WERI-Rb-1 (cell line): Measurements from ENCODE around the gene PRC1.

Source experiments
- DNase-seq: peaks from one replicate; pipeline ENCODE4 v3.0.0-alpha.2; 2020
- H3K27ac ChIP-seq: fragments of 250-450 bp; sonication (Bioruptor Pico); 2 replicates; pipeline ENCODE4 v1.5.1; 2020; ENCODE audit warnings: mild to moderate bottlenecking, moderate library complexity
- H3K27me3 ChIP-seq: fragments of 250-450 bp; sonication (Bioruptor Pico); 2 replicates; pipeline ENCODE4 v1.5.1; 2021; ENCODE audit warnings: mild to moderate bottlenecking, low read depth, moderate library complexity; ENCODE audit not compliant: insufficient read depth, severe bottlenecking
- H3K36me3 ChIP-seq: fragments of 250-450 bp; sonication (Bioruptor Pico); 2 replicates; pipeline ENCODE4 v1.5.1; 2020; ENCODE audit warnings: mild to moderate bottlenecking, moderate library complexity
- H3K4me3 ChIP-seq: 2 replicates; pipeline ENCODE4 v1.5.1; 2011; ENCODE audit warnings: low read depth, mild to moderate bottlenecking, control low read depth, low read length
- H3K9me3 ChIP-seq: fragments of 250-450 bp; sonication (Bioruptor Pico); 2 replicates; pipeline ENCODE4 v1.5.1; 2021; ENCODE audit warnings: mild to moderate bottlenecking, moderate library complexity; ENCODE audit not compliant: severe bottlenecking
- CTCF ChIP-seq: IDR thresholded peaks from 2 replicates; pipeline ENCODE4 v1.5.1; 2011; ENCODE audit warnings: low read depth, mild to moderate bottlenecking, control low read depth, inconsistent platforms, low read length

PRC1 gene

DNA sequence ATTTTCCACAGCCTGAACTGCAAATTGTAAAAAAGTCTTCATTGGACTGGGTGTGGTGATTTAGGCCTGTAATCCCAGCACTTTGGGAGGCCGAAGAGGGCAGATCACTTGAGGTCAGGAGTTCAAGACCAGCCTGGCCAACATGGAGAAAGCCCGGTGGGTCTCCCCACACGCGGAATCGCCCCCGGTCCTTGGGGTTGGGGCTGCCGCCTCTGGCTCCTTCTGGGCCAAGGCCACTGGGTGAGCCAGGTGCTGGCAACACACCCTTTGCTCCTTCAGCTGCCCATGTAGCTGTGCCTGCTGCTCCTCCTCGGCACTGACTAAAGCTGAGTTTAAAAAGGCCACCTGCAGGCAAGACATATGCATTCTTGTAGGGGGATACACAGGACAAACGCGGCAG lies 37.5 kb upstream of the PRC1 start:
- no peak for TF ChIP-seq CTCF
- no peaks in the 10 kb centered on the region for H3K36me3 ChIP-seq
- DNase-seq, result no peak
- H3K9me3 ChIP-seq, result no peaks in the 10 kb centered on the region
- H3K4me3 ChIP-seq, result no peak overlapping the region
- no peaks in the 10 kb centered on the region for H3K27me3 ChIP-seq
- H3K27ac ChIP-seq, result no peak overlapping the region

DNA sequence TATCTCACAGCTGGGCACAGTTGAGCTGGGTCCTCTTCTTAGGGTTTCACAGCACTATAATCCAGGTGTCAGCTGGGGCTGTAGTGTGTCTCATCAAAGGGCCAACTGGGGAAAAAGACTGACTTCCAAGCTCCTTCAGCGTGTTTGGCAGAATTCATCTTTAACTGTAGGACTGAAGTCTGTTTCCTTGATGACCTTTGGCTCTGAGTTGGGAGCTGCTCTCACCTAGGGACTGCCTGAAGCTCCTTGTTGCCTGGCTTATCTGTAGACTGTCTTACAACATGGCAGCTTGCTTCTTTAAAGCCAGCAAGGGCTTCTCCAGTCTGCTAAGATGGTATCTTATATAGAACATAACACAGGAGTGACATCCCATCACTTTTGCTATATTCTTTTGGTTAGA lies 33.3 kb upstream of the PRC1 start:
- H3K4me3 ChIP-seq, result no peak overlapping the region
- H3K27me3 ChIP-seq, result no peaks in the 10 kb centered on the region
- no peaks in the 10 kb centered on the region for H3K36me3 ChIP-seq
- H3K9me3 ChIP-seq, result no peaks in the 10 kb centered on the region
- no peak overlapping the region for H3K27ac ChIP-seq
- TF ChIP-seq CTCF, result no peak
- DNase-seq, result no peak

GRCh38 chr15:91023720-91024119 lies 29.4 kb upstream of the PRC1 start:
- H3K9me3 ChIP-seq, result no peaks in the 10 kb centered on the region
- H3K36me3 ChIP-seq, result 0 out of 2 replicates have a peak, but pooled peaks cover 3% of the 10 kb centered on the region
- no peaks in the 10 kb centered on the region for H3K27me3 ChIP-seq
- no peak for TF ChIP-seq CTCF
- no peak for DNase-seq
- no peak overlapping the region for H3K4me3 ChIP-seq
- H3K27ac ChIP-seq, result no peak overlapping the region

- no peak for DNase-seq
- Histone ChIP-seq H3K4me3 (peak overlapping the region; percentile 93), H3K27me3 (no peaks in the 10 kb centered on the region), H3K27ac (peak overlapping the region; percentile 64), H3K36me3 (0 out of 2 replicates have a peak, but pooled peaks cover 3% of the 10 kb centered on the region), H3K9me3 (no peaks in the 10 kb centered on the region)
- no peak for TF ChIP-seq CTCF
Observed at GRCh38 chr15:91022832-91023129, 28.4 kb upstream of the PRC1 start.

GRCh38 chr15:91022075-91022831 lies 27.9 kb upstream of the PRC1 start, which contains the start of gene VPS33B:
VPS33B (minus strand) TSS chr15:91022594; CDS start chr15:91022249, 345 bp downstream.
- DNase-seq, result peak; percentile 92
- H3K27ac ChIP-seq, result peak within 1 kb of the TSS; percentile 64
- H3K27me3 ChIP-seq, result no peaks in the 10 kb centered on the region
- TF ChIP-seq CTCF, result no peak
- H3K9me3 ChIP-seq, result no peaks in the 10 kb centered on the region
- 0 out of 2 replicates have a peak, but pooled peaks cover 3% of the 10 kb centered on the region for H3K36me3 ChIP-seq
- H3K4me3 ChIP-seq, result peak within 1 kb of the TSS; percentile 93
